Effector CD4-positive, alpha-beta T cell (primary cell): ENCODE measurements around the gene DCLK1.
"Not testable (repeated sequence)": the region's sequence is repeated elsewhere in the genome, so short reads cannot be mapped to it uniquely, and the experiment has no call there.

ENCODE experiments used
- DNase-seq: peaks from one replicate; pipeline ENCODE4 v3.0.0-alpha.2; 2020

DCLK1 gene

GRCh38 chr13:35983206-35983605 lies 148.0 kb downstream of the DCLK1 start:
- DNase-seq, result no peak

GRCh38 chr13:35979361-35979951 lies 151.7 kb downstream of the DCLK1 start:
- DNase-seq, result no peak

- DNase-seq, result no peak
Observed at GRCh38 chr13:35978607-35979316, 152.4 kb downstream of the DCLK1 start.

- no peak for DNase-seq
Observed at GRCh38 chr13:35977060-35977459, 154.1 kb downstream of the DCLK1 start.

GRCh38 chr13:35976126-35976525 lies 155.1 kb downstream of the DCLK1 start:
- no peak for DNase-seq

GRCh38 chr13:35966951-35967350 lies 164.2 kb downstream of the DCLK1 start:
- DNase-seq, result not testable (repeated sequence)

GRCh38 chr13:35966024-35966423 lies 165.2 kb downstream of the DCLK1 start:
- DNase-seq, result no peak

- DNase-seq, result no peak
Observed at GRCh38 chr13:35965226-35965927, 165.8 kb downstream of the DCLK1 start.

- DNase-seq, result no peak
Observed at GRCh38 chr13:35964863-35965180, 166.4 kb downstream of the DCLK1 start.

GRCh38 chr13:35964011-35964862 lies 166.9 kb downstream of the DCLK1 start:
- DNase-seq, result no peak

- DNase-seq, result no peak
Observed at GRCh38 chr13:35961461-35962220, 169.5 kb downstream of the DCLK1 start.

- no peak for DNase-seq
Observed at GRCh38 chr13:35961002-35961401, 170.2 kb downstream of the DCLK1 start.

GRCh38 chr13:35957996-35958395 lies 173.2 kb downstream of the DCLK1 start:
- no peak for DNase-seq

GRCh38 chr13:35957241-35957731 lies 173.9 kb downstream of the DCLK1 start:
- no peak for DNase-seq

GRCh38 chr13:35956074-35956473 lies 175.1 kb downstream of the DCLK1 start:
- no peak for DNase-seq

GRCh38 chr13:35954207-35954560 lies 177.0 kb downstream of the DCLK1 start:
- DNase-seq, result no peak

GRCh38 chr13:35953537-35954206 lies 177.5 kb downstream of the DCLK1 start:
- DNase-seq, result no peak

GRCh38 chr13:35947315-35947714 lies 183.9 kb downstream of the DCLK1 start:
- DNase-seq, result no peak

GRCh38 chr13:35945368-35945767 lies 185.8 kb downstream of the DCLK1 start:
- no peak for DNase-seq

- no peak for DNase-seq
Observed at GRCh38 chr13:35941374-35941773, 189.8 kb downstream of the DCLK1 start.

- DNase-seq, result no peak
Observed at GRCh38 chr13:35940734-35941133, 190.4 kb downstream of the DCLK1 start.
